DND-41 (cell line): Measurements from ENCODE around the gene TMEM134.
A peak's percentile ranks its signal among the peaks of the same experiment; 100 is the strongest.

Experiments used
- ATAC-seq: fragments of 200-7000 bp; cut with Tn5 transposase; 3 replicates; pipeline ENCODE4 v1.9.1; 2021; ENCODE audit warnings: low read depth; ENCODE audit not compliant: insufficient read depth
- DNase-seq: peaks from one replicate; pipeline ENCODE4 v3.0.0-alpha.2; 2020
- H2AFZ ChIP-seq: 2 replicates; pipeline ENCODE4 v1.6.0; 2012; ENCODE audit warnings: low read depth, low read length
- H3K27ac ChIP-seq: 2 replicates; pipeline ENCODE4 v1.5.1; 2012; ENCODE audit warnings: low read length, inconsistent platforms
- H3K27me3 ChIP-seq: fragments of 200-600 bp; sonication (generic); 2 replicates; pipeline ENCODE4 v1.6.0; 2012; ENCODE audit warnings: low read length, mild to moderate bottlenecking, inconsistent platforms; ENCODE audit not compliant: insufficient read depth, poor library complexity
- H3K36me3 ChIP-seq: 2 replicates; pipeline ENCODE4 v1.5.1; 2012; ENCODE audit warnings: low read length, inconsistent platforms; ENCODE audit not compliant: insufficient read depth
- H3K4me1 ChIP-seq: 2 replicates; pipeline ENCODE4 v1.5.1; 2012; ENCODE audit warnings: mild to moderate bottlenecking, low read length; ENCODE audit not compliant: insufficient read depth
- H3K4me2 ChIP-seq: 2 replicates; pipeline ENCODE4 v1.6.0; 2012; ENCODE audit warnings: mild to moderate bottlenecking, moderate library complexity, low read length, inconsistent platforms; ENCODE audit not compliant: insufficient read depth
- H3K4me3 ChIP-seq, 2 experiments: fragments of 200-600 bp in 1 of 2; shearing (Covaris generic) in 1 of 2; 2 replicates each; pipeline ENCODE4 v1.5.1; 2012 to 2016; ENCODE audit warnings: inconsistent platforms in 2 of 2, low read length in 2 of 2, mild to moderate bottlenecking in 2 of 2, low read depth in 1 of 2, moderate library complexity in 1 of 2
- H3K79me2 ChIP-seq: 2 replicates; pipeline ENCODE4 v1.6.0; 2012; ENCODE audit warnings: low read length, inconsistent platforms; ENCODE audit not compliant: insufficient read depth
- H3K9ac ChIP-seq: 2 replicates; pipeline ENCODE4 v1.6.0; 2012; ENCODE audit warnings: low read depth, mild to moderate bottlenecking, inconsistent platforms, low read length, moderate library complexity
- H3K9me3 ChIP-seq: 2 replicates; pipeline ENCODE4 v1.5.1; 2012; ENCODE audit warnings: low read length, moderate library complexity, mild to moderate bottlenecking, inconsistent platforms; ENCODE audit not compliant: insufficient read depth, severe bottlenecking
- H4K20me1 ChIP-seq: 2 replicates; pipeline ENCODE4 v1.6.0; 2012; ENCODE audit warnings: low read length; ENCODE audit not compliant: insufficient read depth
- EZH2 ChIP-seq: IDR thresholded peaks from 3 replicates; pipeline ENCODE4 v1.6.1; 2012; ENCODE audit warnings: borderline replicate concordance, low read depth, mild to moderate bottlenecking, moderate library complexity, low read length, inconsistent platforms; ENCODE audit not compliant: severe bottlenecking
- TF ChIP-seq, protein P1 (sequence below): IDR thresholded peaks from 2 replicates; pipeline ENCODE4 v1.5.1; 2012; ENCODE audit warnings: borderline replicate concordance, low read length, moderate library complexity, mild to moderate bottlenecking; ENCODE audit not compliant: poor library complexity, severe bottlenecking; ENCODE audit errors: extremely low read depth

The TMEM134 gene

DNA sequence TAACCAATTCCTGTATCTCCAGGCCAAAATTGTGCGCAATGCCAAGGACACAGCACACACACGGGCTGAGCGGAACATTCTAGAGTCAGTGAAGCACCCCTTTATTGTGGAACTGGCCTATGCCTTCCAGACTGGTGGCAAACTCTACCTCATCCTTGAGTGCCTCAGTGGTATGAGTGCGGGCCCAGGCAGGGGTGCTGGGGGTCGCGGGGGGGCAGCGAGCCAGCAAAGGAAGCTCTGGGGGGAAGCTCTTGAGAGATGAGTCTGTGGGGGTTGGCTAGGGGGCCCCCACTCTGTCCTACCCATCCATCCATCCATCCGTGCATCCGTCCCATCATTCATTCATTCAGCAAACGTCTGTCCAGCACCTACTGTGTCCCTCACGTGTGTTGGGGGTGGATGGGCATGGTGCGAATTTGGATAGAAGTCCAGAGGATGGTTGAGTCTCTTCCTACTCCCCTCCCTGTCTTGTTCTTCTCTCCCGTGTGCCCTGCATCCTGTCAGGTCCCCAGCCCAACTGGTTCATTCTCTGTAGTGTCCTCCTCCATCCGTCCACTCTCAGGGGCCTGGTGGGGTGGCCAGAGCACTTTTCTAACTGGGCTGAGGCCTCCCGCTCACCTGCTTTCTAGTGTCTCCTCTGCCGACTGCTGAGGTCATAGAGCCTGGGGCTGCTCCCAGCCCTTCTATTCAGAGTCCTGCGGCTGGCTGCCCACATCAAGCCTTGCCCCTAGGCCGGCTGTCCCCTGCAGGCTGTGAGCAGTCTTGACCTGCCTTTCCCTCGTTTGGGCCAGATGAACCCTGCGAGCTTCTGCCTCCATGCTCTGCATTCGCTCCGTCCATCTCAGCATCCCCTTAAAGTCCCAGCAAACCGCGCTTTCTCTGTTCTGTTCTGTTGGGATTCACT lies 37.5 kb downstream of the TMEM134 start:
- Histone ChIP-seq H3K4me2 (peak overlapping the region; percentile 18; the same call in 1 of the 2 replicates), H3K27me3 (no peaks in the 10 kb centered on the region), H3K9ac (no peak overlapping the region), H3K4me1 (peaks cover 80% of the 10 kb centered on the region), H3K36me3 (peaks cover 67% of the 10 kb centered on the region), H3K79me2 (peaks cover 84% of the 10 kb centered on the region), H2AFZ (no peak overlapping the region), H3K9me3 (no peaks in the 10 kb centered on the region), H3K4me3 (no peak overlapping the region), H4K20me1 (peaks cover 58% of the 10 kb centered on the region), H3K27ac (peak overlapping the region; percentile 41; the same call in 1 of the 2 replicates)
- DNase-seq: no peak
- ATAC-seq: no peak
- TF ChIP-seq, protein P1, sequence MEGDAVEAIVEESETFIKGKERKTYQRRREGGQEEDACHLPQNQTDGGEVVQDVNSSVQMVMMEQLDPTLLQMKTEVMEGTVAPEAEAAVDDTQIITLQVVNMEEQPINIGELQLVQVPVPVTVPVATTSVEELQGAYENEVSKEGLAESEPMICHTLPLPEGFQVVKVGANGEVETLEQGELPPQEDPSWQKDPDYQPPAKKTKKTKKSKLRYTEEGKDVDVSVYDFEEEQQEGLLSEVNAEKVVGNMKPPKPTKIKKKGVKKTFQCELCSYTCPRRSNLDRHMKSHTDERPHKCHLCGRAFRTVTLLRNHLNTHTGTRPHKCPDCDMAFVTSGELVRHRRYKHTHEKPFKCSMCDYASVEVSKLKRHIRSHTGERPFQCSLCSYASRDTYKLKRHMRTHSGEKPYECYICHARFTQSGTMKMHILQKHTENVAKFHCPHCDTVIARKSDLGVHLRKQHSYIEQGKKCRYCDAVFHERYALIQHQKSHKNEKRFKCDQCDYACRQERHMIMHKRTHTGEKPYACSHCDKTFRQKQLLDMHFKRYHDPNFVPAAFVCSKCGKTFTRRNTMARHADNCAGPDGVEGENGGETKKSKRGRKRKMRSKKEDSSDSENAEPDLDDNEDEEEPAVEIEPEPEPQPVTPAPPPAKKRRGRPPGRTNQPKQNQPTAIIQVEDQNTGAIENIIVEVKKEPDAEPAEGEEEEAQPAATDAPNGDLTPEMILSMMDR: no peak
- no peak for TF ChIP-seq EZH2

GRCh38 chr11:67429722-67430121 lies 39.3 kb downstream of the TMEM134 start:
- H3K36me3 ChIP-seq: peaks cover 48% of the 10 kb centered on the region
- H3K79me2 ChIP-seq: peaks cover 65% of the 10 kb centered on the region
- H3K9me3 ChIP-seq: no peaks in the 10 kb centered on the region
- H4K20me1 ChIP-seq: peaks cover 39% of the 10 kb centered on the region
- H3K4me3 ChIP-seq: peak overlapping the region in 1 of 2 experiments; percentile 90; a peak in 1 of 4 replicates
- H3K4me2 ChIP-seq: peak overlapping the region; percentile 80
- H3K27me3 ChIP-seq: no peaks in the 10 kb centered on the region
- peaks cover 61% of the 10 kb centered on the region for H3K4me1 ChIP-seq
- DNase-seq: no peak
- ATAC-seq: no peak
- TF ChIP-seq, protein P1: no peak
- TF ChIP-seq EZH2: no peak
- no peak overlapping the region for H2AFZ ChIP-seq
- H3K27ac ChIP-seq: no peak overlapping the region
- peak overlapping the region; percentile 74 for H3K9ac ChIP-seq

GRCh38 chr11:67429038-67429668 lies 39.9 kb downstream of the TMEM134 start:
- Histone ChIP-seq H3K9ac (peak overlapping the region; percentile 74), H3K4me2 (peak overlapping the region; percentile 80), H3K4me1 (peaks cover 55% of the 10 kb centered on the region), H3K27me3 (no peaks in the 10 kb centered on the region), H2AFZ (no peak overlapping the region), H3K9me3 (no peaks in the 10 kb centered on the region), H3K27ac (peak overlapping the region; percentile 97), H3K4me3 (peak overlapping the region; percentile 88 to 90), H4K20me1 (peaks cover 34% of the 10 kb centered on the region), H3K36me3 (peaks cover 42% of the 10 kb centered on the region), H3K79me2 (peaks cover 60% of the 10 kb centered on the region)
- ATAC-seq (no peak), DNase-seq (peak; percentile 15)
- TF ChIP-seq, protein P1: no peak
